CD8-positive, alpha-beta memory T cell (primary cell): ENCODE measurements around the gene SMPD3. TPM values are rescaled to one million over a fixed set of nuclear protein-coding genes. Genes with fewer than 3 reads are reported as not detected.

Experiments used
- CTCF ChIA-PET: fragments of 350-600 bp; sonication (Branson Sonifier 250); formaldehyde crosslinking; loops from one replicate; lab custom pipeline; 2021; ENCODE audit warnings: antibody characterized with exemption; lab: Charles Lee
- POLR2A ChIA-PET: fragments of 350-600 bp; sonication (Branson Sonifier 250); formaldehyde crosslinking; loops from one replicate; lab custom pipeline; 2021; ENCODE audit warnings: antibody characterized with exemption; lab: Charles Lee
- DNase-seq, 5 donors: peaks; one replicate each; pipeline versions ENCODE4 v3.0.0 to v3.0.0-alpha.2; 2020 to 2022; ENCODE audit warnings: mixed read lengths in 1 of 5
- H3K27ac ChIP-seq: one replicate; pipeline ENCODE4 v1.7.0; 2013; ENCODE audit warnings: low read depth, mild to moderate bottlenecking, low read length, moderate library complexity
- H3K27me3 ChIP-seq: 2 replicates; pipeline ENCODE4 v1.7.0; 2013; ENCODE audit warnings: low read length, mild to moderate bottlenecking; ENCODE audit not compliant: insufficient read depth, poor library complexity, severe bottlenecking
- H3K36me3 ChIP-seq: 2 replicates; pipeline ENCODE4 v1.7.0; 2013; ENCODE audit warnings: mild to moderate bottlenecking, low read length, moderate library complexity; ENCODE audit not compliant: insufficient read depth
- H3K4me1 ChIP-seq: 2 replicates; pipeline ENCODE4 v1.7.0; 2013; ENCODE audit warnings: mild to moderate bottlenecking, low read length, moderate library complexity; ENCODE audit not compliant: insufficient read depth
- H3K4me3 ChIP-seq: 2 replicates; pipeline ENCODE4 v1.7.0; 2013; ENCODE audit warnings: mild to moderate bottlenecking, low read length
- H3K9me3 ChIP-seq: 2 replicates; pipeline ENCODE4 v1.7.0; 2013; ENCODE audit warnings: mild to moderate bottlenecking, low read length
- H3K27ac Mint-ChIP-seq, 8 donors: one replicate each; pipeline ENCODE4 v1.8.0; 2020 to 2021; ENCODE audit warnings: mixed read lengths in 8 of 8, mild to moderate bottlenecking in 6 of 8, inconsistent platforms in 3 of 8, moderate library complexity in 3 of 8
- H3K27me3 Mint-ChIP-seq, 2 donors: one replicate each; pipeline ENCODE4 v1.8.0; 2020 to 2021; ENCODE audit warnings: mixed read lengths in 2 of 2, mild to moderate bottlenecking in 1 of 2, moderate library complexity in 1 of 2
- H3K36me3 Mint-ChIP-seq, 3 donors: one replicate each; pipeline ENCODE4 v1.8.0; 2020 to 2021; ENCODE audit warnings: mixed read lengths in 3 of 3, inconsistent platforms in 1 of 3, mild to moderate bottlenecking in 1 of 3
- H3K4me1 Mint-ChIP-seq, 3 donors: one replicate each; pipeline ENCODE4 v1.8.0; 2020 to 2021; ENCODE audit warnings: mixed read lengths in 3 of 3, inconsistent platforms in 1 of 3, mild to moderate bottlenecking in 1 of 3
- H3K4me3 Mint-ChIP-seq, 7 donors: one replicate each; pipeline ENCODE4 v1.8.0; 2020 to 2021; ENCODE audit warnings: mixed read lengths in 7 of 7, mild to moderate bottlenecking in 6 of 7, moderate library complexity in 4 of 7, inconsistent platforms in 2 of 7
- H3K9me3 Mint-ChIP-seq, 5 donors: one replicate each; pipeline ENCODE4 v1.8.0; 2020 to 2022; ENCODE audit warnings: mixed read lengths in 5 of 5, mild to moderate bottlenecking in 3 of 5, moderate library complexity in 2 of 5, inconsistent platforms in 1 of 5
- polyA plus RNA-seq: library from polyadenylated mRNA; unstranded; fragments of 300-500 nt; fragmentation: Illumina TruSeq; gene quantifications from one replicate; pipeline ENCODE4 v1.2.3, GENCODE V29; 2021
- total RNA-seq, 2 experiments: library from RNA; stranded (reverse); gene quantifications; one replicate each; pipeline ENCODE4 v1.2.3, GENCODE V29; 2021

The SMPD3 gene
- total and polyA plus RNA-seq, 3 experiments from 2014 or later: 0.15 to 1.6 (median 0.22) TPM

- Mint-ChIP-seq H3K27ac (no peak overlapping the region), H3K4me3 (no peak overlapping the region), H3K9me3 (no peaks in the 10 kb centered on the region), H3K36me3 (no peaks in the 10 kb centered on the region), H3K27me3 (no peaks in the 10 kb centered on the region), H3K4me1 (peaks cover 5 to 16% (median 13%) of the 10 kb centered on the region in 3 donors)
- H3K4me3 ChIP-seq: no peak overlapping the region
- ChIA-PET POLR2A (no interaction called here), CTCF (no interaction called here)
- no peak overlapping the region for H3K27ac ChIP-seq
- H3K9me3 ChIP-seq: no peaks in the 10 kb centered on the region
- DNase-seq: peak in 1 of 5 donors; percentile 35
- H3K27me3 ChIP-seq: no peaks in the 10 kb centered on the region
- no peaks in the 10 kb centered on the region for H3K36me3 ChIP-seq
- H3K4me1 ChIP-seq: peaks cover 21% of the 10 kb centered on the region
Measured at GRCh38 chr16:68378436-68379415, 69.6 kb downstream of the SMPD3 start.

- H3K36me3 ChIP-seq: no peaks in the 10 kb centered on the region
- Mint-ChIP-seq H3K4me3 (no peak overlapping the region), H3K36me3 (no peaks in the 10 kb centered on the region), H3K4me1 (peaks cover 5 to 16% (median 13%) of the 10 kb centered on the region in 3 donors), H3K27ac (no peak overlapping the region), H3K9me3 (no peaks in the 10 kb centered on the region), H3K27me3 (no peaks in the 10 kb centered on the region)
- ChIA-PET POLR2A (no interaction called here), CTCF (no interaction called here)
- H3K9me3 ChIP-seq: no peaks in the 10 kb centered on the region
- peaks cover 21% of the 10 kb centered on the region for H3K4me1 ChIP-seq
- H3K4me3 ChIP-seq: no peak overlapping the region
- no peak overlapping the region for H3K27ac ChIP-seq
- no peaks in the 10 kb centered on the region for H3K27me3 ChIP-seq
- DNase-seq: peak in 1 of 5 donors; percentile 16
Measured at GRCh38 chr16:68377667-68378393, 70.5 kb downstream of the SMPD3 start.

GRCh38 chr16:68377221-68377620, 71.1 kb downstream of the SMPD3 start:
- Mint-ChIP-seq H3K4me3 (no peak overlapping the region), H3K27me3 (no peaks in the 10 kb centered on the region), H3K9me3 (no peaks in the 10 kb centered on the region), H3K27ac (no peak overlapping the region), H3K4me1 (peaks cover 3 to 18% (median 13%) of the 10 kb centered on the region in 3 donors), H3K36me3 (no peaks in the 10 kb centered on the region)
- no peak for DNase-seq
- Histone ChIP-seq H3K27me3 (no peaks in the 10 kb centered on the region), H3K36me3 (no peaks in the 10 kb centered on the region), H3K27ac (no peak overlapping the region), H3K4me3 (no peak overlapping the region), H3K9me3 (no peaks in the 10 kb centered on the region), H3K4me1 (peaks cover 21% of the 10 kb centered on the region)
- ChIA-PET CTCF (no interaction called here), POLR2A (no interaction called here)

- ChIA-PET POLR2A (no interaction called here), CTCF (interaction anchor here (1.0 kb wide), 1 partner anchor 20 kb away, joined by 5 read pairs; no protein-coding TSS in a partner anchor)
- Mint-ChIP-seq H3K36me3 (no peaks in the 10 kb centered on the region), H3K9me3 (no peaks in the 10 kb centered on the region), H3K4me1 (peaks cover 3 to 23% (median 13%) of the 10 kb centered on the region in 3 donors), H3K27ac (no peak overlapping the region), H3K4me3 (no peak overlapping the region), H3K27me3 (no peaks in the 10 kb centered on the region)
- DNase-seq: no peak
- no peak overlapping the region for H3K27ac ChIP-seq
- H3K36me3 ChIP-seq: no peaks in the 10 kb centered on the region
- peaks cover 22% of the 10 kb centered on the region for H3K4me1 ChIP-seq
- H3K4me3 ChIP-seq: no peak overlapping the region
- H3K9me3 ChIP-seq: no peaks in the 10 kb centered on the region
- H3K27me3 ChIP-seq: no peaks in the 10 kb centered on the region
Measured at GRCh38 chr16:68376590-68376989, 71.7 kb downstream of the SMPD3 start.

GRCh38 chr16:68375801-68376536, 72.3 kb downstream of the SMPD3 start:
- Histone ChIP-seq H3K4me3 (no peak overlapping the region), H3K27me3 (no peaks in the 10 kb centered on the region), H3K27ac (no peak overlapping the region), H3K9me3 (no peaks in the 10 kb centered on the region), H3K36me3 (no peaks in the 10 kb centered on the region), H3K4me1 (peaks cover 28% of the 10 kb centered on the region)
- Mint-ChIP-seq H3K4me1 (peaks cover 3 to 27% (median 13%) of the 10 kb centered on the region in 3 donors), H3K36me3 (no peaks in the 10 kb centered on the region), H3K27ac (no peak overlapping the region), H3K9me3 (no peaks in the 10 kb centered on the region), H3K4me3 (no peak overlapping the region), H3K27me3 (no peaks in the 10 kb centered on the region)
- no peak for DNase-seq
- ChIA-PET POLR2A (no interaction called here), CTCF (interaction anchor here (1.0 kb wide), 1 partner anchor 21 kb away, joined by 5 read pairs; no protein-coding TSS in a partner anchor)

- DNase-seq: no peak
- H3K9me3 Mint-ChIP-seq: no peaks in the 10 kb centered on the region
- Histone ChIP-seq H3K9me3 (no peaks in the 10 kb centered on the region), H3K4me3 (no peak overlapping the region), H3K36me3 (no peaks in the 10 kb centered on the region), H3K27ac (no peak overlapping the region), H3K4me1 (peaks cover 29% of the 10 kb centered on the region), H3K27me3 (no peaks in the 10 kb centered on the region)
- ChIA-PET POLR2A (no interaction called here), CTCF (interaction anchor here (1.0 kb wide), 1 partner anchor 22 kb away, joined by 5 read pairs; no protein-coding TSS in a partner anchor)
- H3K4me3 Mint-ChIP-seq: no peak overlapping the region
- peaks cover 11 to 32% (median 22%) of the 10 kb centered on the region in 3 donors for H3K4me1 Mint-ChIP-seq
- no peaks in the 10 kb centered on the region for H3K36me3 Mint-ChIP-seq
- peak overlapping the region in 1 of 8 donors; percentile 82 for H3K27ac Mint-ChIP-seq
- H3K27me3 Mint-ChIP-seq: no peaks in the 10 kb centered on the region
Measured at GRCh38 chr16:68374961-68375660, 73.2 kb downstream of the SMPD3 start.

- H3K27ac ChIP-seq: no peak overlapping the region
- H3K9me3 ChIP-seq: no peaks in the 10 kb centered on the region
- H3K27ac Mint-ChIP-seq: peak overlapping the region in 1 of 8 donors; percentile 29
- H3K4me3 Mint-ChIP-seq: no peak overlapping the region
- no peaks in the 10 kb centered on the region for H3K27me3 Mint-ChIP-seq
- peaks cover 17 to 34% (median 24%) of the 10 kb centered on the region in 3 donors for H3K4me1 Mint-ChIP-seq
- H3K4me1 ChIP-seq: peaks cover 30% of the 10 kb centered on the region
- H3K36me3 Mint-ChIP-seq: no peaks in the 10 kb centered on the region
- no peaks in the 10 kb centered on the region for H3K27me3 ChIP-seq
- no peaks in the 10 kb centered on the region for H3K36me3 ChIP-seq
- no peak for DNase-seq
- H3K9me3 Mint-ChIP-seq: no peaks in the 10 kb centered on the region
- CTCF ChIA-PET: no interaction called here
- POLR2A ChIA-PET: no interaction called here
- H3K4me3 ChIP-seq: no peak overlapping the region
Measured at GRCh38 chr16:68374246-68374805, 74.0 kb downstream of the SMPD3 start.
